PFSK-1 (cell line): ENCODE results near the gene BCAS1.

Experiments used
- POLR2AphosphoS5 ChIP-seq: IDR thresholded peaks from 2 replicates; pipeline ENCODE4 v1.6.1; 2012; ENCODE audit warnings: low read depth, mild to moderate bottlenecking, control low read depth, low read length, moderate library complexity
- REST ChIP-seq, 2 experiments: IDR thresholded peaks; 2 replicates each; pipeline versions ENCODE4 v1.6.1 to v1.8.0; 2011 to 2012; ENCODE audit warnings: low read depth in 2 of 2, low read length in 2 of 2, control low read depth in 1 of 2, inconsistent platforms in 1 of 2, mild to moderate bottlenecking in 1 of 2, moderate library complexity in 1 of 2; ENCODE audit not compliant: insufficient read depth in 1 of 2
- TAF1 ChIP-seq: IDR thresholded peaks from 2 replicates; pipeline ENCODE4 v1.6.1; 2012; ENCODE audit warnings: low read length, control low read depth, borderline replicate concordance; ENCODE audit not compliant: insufficient read depth

GRCh38 chr20:54014293-54014926 lies 56.0 kb downstream of the BCAS1 start:
- TF ChIP-seq POLR2AphosphoS5 (no peak), TAF1 (no peak), REST (IDR thresholded peaks at IDR 0.05; ENCODE audit: insufficient read depth in 1 of 2, low read depth in 2 of 2, low read length in 2 of 2) (no peak)
